ENCODE measurements around the gene HPCAL1. TPM values are rescaled to one million over a fixed set of nuclear protein-coding genes. Genes with fewer than 3 reads are reported as not detected.

HPCAL1 gene
- total and polyA plus RNA-seq, 2 of the 8 experiments (the other 6 are each of a cell fraction or from before 2014, with no cell fraction given), result 5.8 to 8.6 TPM

DNA sequence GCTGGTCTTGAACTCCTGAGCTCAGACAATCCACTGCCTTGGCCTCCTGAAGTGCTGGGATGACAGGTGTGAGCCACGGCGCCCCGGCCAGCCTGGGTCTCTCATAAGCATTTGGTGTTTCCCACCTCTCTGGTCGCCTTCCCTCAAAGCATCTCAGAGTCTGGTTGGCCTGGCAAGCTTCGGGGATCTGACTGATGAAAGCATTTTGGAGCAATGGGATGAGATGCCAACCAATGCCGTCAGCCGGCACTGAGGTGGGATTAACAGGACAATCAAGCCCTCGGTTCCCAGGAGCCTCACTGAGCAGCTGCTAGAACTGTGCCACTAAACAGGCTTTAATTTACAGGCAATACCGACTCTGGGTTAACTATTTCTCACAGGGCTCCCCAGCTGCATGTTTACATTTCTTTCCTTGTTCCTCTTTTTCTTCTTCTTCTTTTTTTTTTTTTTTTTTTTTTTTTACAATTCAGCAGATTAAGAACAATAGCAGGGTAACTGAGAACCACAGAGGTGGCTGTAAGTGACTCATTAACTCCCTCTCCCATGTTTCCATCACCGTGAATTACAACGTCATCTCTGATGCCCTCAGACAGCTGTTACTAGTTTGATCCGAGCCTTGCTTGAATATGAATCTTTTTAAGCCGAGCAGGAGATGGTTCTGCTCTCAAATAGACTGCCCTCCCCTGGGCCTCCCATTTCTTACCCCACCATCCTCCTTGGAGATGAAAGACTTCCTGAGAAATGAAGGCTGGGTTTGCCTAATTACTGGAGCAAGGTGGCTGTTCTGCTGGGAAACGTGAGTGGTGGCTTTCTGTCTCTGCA lies 107.5 kb downstream of the HPCAL1 start (continued):
- TF ChIP-seq, protein P1, sequence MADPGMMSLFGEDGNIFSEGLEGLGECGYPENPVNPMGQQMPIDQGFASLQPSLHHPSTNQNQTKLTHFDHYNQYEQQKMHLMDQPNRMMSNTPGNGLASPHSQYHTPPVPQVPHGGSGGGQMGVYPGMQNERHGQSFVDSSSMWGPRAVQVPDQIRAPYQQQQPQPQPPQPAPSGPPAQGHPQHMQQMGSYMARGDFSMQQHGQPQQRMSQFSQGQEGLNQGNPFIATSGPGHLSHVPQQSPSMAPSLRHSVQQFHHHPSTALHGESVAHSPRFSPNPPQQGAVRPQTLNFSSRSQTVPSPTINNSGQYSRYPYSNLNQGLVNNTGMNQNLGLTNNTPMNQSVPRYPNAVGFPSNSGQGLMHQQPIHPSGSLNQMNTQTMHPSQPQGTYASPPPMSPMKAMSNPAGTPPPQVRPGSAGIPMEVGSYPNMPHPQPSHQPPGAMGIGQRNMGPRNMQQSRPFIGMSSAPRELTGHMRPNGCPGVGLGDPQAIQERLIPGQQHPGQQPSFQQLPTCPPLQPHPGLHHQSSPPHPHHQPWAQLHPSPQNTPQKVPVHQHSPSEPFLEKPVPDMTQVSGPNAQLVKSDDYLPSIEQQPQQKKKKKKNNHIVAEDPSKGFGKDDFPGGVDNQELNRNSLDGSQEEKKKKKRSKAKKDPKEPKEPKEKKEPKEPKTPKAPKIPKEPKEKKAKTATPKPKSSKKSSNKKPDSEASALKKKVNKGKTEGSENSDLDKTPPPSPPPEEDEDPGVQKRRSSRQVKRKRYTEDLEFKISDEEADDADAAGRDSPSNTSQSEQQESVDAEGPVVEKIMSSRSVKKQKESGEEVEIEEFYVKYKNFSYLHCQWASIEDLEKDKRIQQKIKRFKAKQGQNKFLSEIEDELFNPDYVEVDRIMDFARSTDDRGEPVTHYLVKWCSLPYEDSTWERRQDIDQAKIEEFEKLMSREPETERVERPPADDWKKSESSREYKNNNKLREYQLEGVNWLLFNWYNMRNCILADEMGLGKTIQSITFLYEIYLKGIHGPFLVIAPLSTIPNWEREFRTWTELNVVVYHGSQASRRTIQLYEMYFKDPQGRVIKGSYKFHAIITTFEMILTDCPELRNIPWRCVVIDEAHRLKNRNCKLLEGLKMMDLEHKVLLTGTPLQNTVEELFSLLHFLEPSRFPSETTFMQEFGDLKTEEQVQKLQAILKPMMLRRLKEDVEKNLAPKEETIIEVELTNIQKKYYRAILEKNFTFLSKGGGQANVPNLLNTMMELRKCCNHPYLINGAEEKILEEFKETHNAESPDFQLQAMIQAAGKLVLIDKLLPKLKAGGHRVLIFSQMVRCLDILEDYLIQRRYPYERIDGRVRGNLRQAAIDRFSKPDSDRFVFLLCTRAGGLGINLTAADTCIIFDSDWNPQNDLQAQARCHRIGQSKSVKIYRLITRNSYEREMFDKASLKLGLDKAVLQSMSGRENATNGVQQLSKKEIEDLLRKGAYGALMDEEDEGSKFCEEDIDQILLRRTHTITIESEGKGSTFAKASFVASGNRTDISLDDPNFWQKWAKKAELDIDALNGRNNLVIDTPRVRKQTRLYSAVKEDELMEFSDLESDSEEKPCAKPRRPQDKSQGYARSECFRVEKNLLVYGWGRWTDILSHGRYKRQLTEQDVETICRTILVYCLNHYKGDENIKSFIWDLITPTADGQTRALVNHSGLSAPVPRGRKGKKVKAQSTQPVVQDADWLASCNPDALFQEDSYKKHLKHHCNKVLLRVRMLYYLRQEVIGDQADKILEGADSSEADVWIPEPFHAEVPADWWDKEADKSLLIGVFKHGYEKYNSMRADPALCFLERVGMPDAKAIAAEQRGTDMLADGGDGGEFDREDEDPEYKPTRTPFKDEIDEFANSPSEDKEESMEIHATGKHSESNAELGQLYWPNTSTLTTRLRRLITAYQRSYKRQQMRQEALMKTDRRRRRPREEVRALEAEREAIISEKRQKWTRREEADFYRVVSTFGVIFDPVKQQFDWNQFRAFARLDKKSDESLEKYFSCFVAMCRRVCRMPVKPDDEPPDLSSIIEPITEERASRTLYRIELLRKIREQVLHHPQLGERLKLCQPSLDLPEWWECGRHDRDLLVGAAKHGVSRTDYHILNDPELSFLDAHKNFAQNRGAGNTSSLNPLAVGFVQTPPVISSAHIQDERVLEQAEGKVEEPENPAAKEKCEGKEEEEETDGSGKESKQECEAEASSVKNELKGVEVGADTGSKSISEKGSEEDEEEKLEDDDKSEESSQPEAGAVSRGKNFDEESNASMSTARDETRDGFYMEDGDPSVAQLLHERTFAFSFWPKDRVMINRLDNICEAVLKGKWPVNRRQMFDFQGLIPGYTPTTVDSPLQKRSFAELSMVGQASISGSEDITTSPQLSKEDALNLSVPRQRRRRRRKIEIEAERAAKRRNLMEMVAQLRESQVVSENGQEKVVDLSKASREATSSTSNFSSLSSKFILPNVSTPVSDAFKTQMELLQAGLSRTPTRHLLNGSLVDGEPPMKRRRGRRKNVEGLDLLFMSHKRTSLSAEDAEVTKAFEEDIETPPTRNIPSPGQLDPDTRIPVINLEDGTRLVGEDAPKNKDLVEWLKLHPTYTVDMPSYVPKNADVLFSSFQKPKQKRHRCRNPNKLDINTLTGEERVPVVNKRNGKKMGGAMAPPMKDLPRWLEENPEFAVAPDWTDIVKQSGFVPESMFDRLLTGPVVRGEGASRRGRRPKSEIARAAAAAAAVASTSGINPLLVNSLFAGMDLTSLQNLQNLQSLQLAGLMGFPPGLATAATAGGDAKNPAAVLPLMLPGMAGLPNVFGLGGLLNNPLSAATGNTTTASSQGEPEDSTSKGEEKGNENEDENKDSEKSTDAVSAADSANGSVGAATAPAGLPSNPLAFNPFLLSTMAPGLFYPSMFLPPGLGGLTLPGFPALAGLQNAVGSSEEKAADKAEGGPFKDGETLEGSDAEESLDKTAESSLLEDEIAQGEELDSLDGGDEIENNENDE (IDR thresholded peaks at IDR 0.05; ENCODE audit: insufficient replicate concordance, low read length), result no peak
- TF ChIP-seq ASH2L (IDR thresholded peaks at IDR 0.05; ENCODE audit: low read length), result no peak
- TF ChIP-seq RBBP5 (IDR thresholded peaks at IDR 0.05; ENCODE audit: borderline replicate concordance, low read depth, low read length), result no peak
- no peak for TF ChIP-seq CBX5 (IDR thresholded peaks at IDR 0.05; ENCODE audit: low read depth, low read length)
- no peak for TF ChIP-seq KDM5A (IDR thresholded peaks at IDR 0.05; ENCODE audit: low read length)
- no peak for TF ChIP-seq SIN3A (conservative IDR thresholded peaks at IDR 0.05 in 1 of 2, IDR thresholded peaks at IDR 0.05 in 1 of 2; ENCODE audit: low read depth in 1 of 2, low read length in 2 of 2)
- no peak for TF ChIP-seq EGR1 (IDR thresholded peaks at IDR 0.05; ENCODE audit: borderline replicate concordance, low read depth, low read length)
- TF ChIP-seq, protein P2, sequence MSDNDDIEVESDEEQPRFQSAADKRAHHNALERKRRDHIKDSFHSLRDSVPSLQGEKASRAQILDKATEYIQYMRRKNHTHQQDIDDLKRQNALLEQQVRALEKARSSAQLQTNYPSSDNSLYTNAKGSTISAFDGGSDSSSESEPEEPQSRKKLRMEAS (IDR thresholded peaks at IDR 0.05), result no peak
- TF ChIP-seq SP4 (IDR thresholded peaks at IDR 0.05; ENCODE audit: low read length), result no peak
